ENCODE data around the gene MUC7. TPM values are rescaled to one million over a fixed set of nuclear protein-coding genes. Genes with fewer than 3 reads are reported as not detected.

Gene MUC7
- total RNA-seq, 1 experiment from 2014 or later: not detected

- TF ChIP-seq E2F5 (CRISPR knock-in tag; IDR thresholded peaks at IDR 0.05): no peak
- TF ChIP-seq IRF2 (CRISPR knock-in tag; IDR thresholded peaks at IDR 0.05; ENCODE audit: borderline replicate concordance, low read depth): no peak
- no peak for TF ChIP-seq ZNF416 (CRISPR knock-in tag; IDR thresholded peaks at IDR 0.05)
- no peak for TF ChIP-seq NFATC4 (CRISPR knock-in tag; IDR thresholded peaks at IDR 0.05)
- no peak for TF ChIP-seq FOXJ3 (CRISPR knock-in tag; IDR thresholded peaks at IDR 0.05; ENCODE audit: borderline replicate concordance)
These were observed 19.1 kb upstream of the MUC7 start (continued) for GRCh38 chr4:70452946-70453345.

GRCh38 chr4:70463335-70463734 lies 8.7 kb upstream of the MUC7 start:
- no peak for ATAC-seq
- Mint-ChIP-seq H3K9me3 (peaks cover 17% of the 10 kb centered on the region; the same call in 1 of the 2 replicates), H3K27ac (no peak overlapping the region), H3K4me3 (no peak overlapping the region), H3K4me1 (no peaks in the 10 kb centered on the region), H3K36me3 (no peaks in the 10 kb centered on the region; the same call in 1 of the 2 replicates), H3K27me3 (ENCODE audit: low read depth) (0 out of 2 replicates have a peak, but pooled peaks cover 3% of the 10 kb centered on the region)
- no peak for DNase-seq (ENCODE audit: low spot score)
- ChIA-PET POLR2A (no interaction called here), CTCF (no interaction called here)
- TF ChIP-seq SMAD3 (CRISPR knock-in tag; IDR thresholded peaks at IDR 0.05; ENCODE audit: borderline replicate concordance) (no peak), FOXP4 (CRISPR knock-in tag; IDR thresholded peaks at IDR 0.05) (no peak), GTF2I (CRISPR knock-in tag; conservative IDR thresholded peaks at IDR 0.05) (no peak), ERG (CRISPR knock-in tag; IDR thresholded peaks at IDR 0.05) (no peak), E2F5 (CRISPR knock-in tag; IDR thresholded peaks at IDR 0.05) (no peak), SP1 (CRISPR knock-in tag; conservative IDR thresholded peaks at IDR 0.05) (no peak), ZBTB43 (CRISPR knock-in tag; IDR thresholded peaks at IDR 0.05) (no peak), RORB (CRISPR knock-in tag; IDR thresholded peaks at IDR 0.05) (no peak), ZNF121 (CRISPR knock-in tag; IDR thresholded peaks at IDR 0.05) (no peak), ATF2 (CRISPR knock-in tag; IDR thresholded peaks at IDR 0.05; ENCODE audit: borderline replicate concordance, low read depth) (no peak), ATF6 (CRISPR knock-in tag; IDR thresholded peaks at IDR 0.05) (no peak), CTCF (IDR thresholded peaks at IDR 0.05) (no peak), ZNF532 (CRISPR knock-in tag; IDR thresholded peaks at IDR 0.05; ENCODE audit: borderline replicate concordance) (no peak), NR3C1 (CRISPR knock-in tag; conservative IDR thresholded peaks at IDR 0.05; ENCODE audit: low read depth) (no peak), FOXP1 (CRISPR knock-in tag; IDR thresholded peaks at IDR 0.05; ENCODE audit: borderline replicate concordance) (no peak)
